Prostate gland (tissue), 2 donors: ENCODE results near the gene PDGFA. TPM values are rescaled to one million over a fixed set of nuclear protein-coding genes. Genes with fewer than 3 reads are reported as not detected.

Experiments used
- DNase-seq: peaks from one replicate; pipeline ENCODE4 v3.0.0-alpha.2; 2019; ENCODE audit warnings: low spot score
- H3K27ac ChIP-seq, 2 donors: fragments of 200-600 bp; sonication (generic); 2 replicates each; pipeline ENCODE4 v1.5.1; 2017 to 2019
- H3K27me3 ChIP-seq: fragments of 200-600 bp; sonication (generic); replicated peaks from 2 replicates; pipeline ENCODE4 v1.5.1; 2019; ENCODE audit not compliant: insufficient read depth
- H3K36me3 ChIP-seq, 2 donors: fragments of 200-600 bp; sonication (generic); 1 replicate in 1 of 2; 2 replicates in 1 of 2; pipeline versions ENCODE4 v1.5.1 to v1.8.1; 2017 to 2019
- H3K4me1 ChIP-seq: fragments of 200-600 bp; sonication (generic); replicated peaks from 2 replicates; pipeline ENCODE4 v1.5.1; 2019
- H3K4me3 ChIP-seq, 2 donors: fragments of 200-600 bp; sonication (generic); 2 replicates each; pipeline ENCODE4 v1.5.1; 2017 to 2019
- H3K9me3 ChIP-seq: fragments of 200-600 bp; sonication (generic); 2 replicates; pipeline ENCODE4 v1.5.1; 2017
- POLR2A ChIP-seq: fragments of 450-650 bp; IDR thresholded peaks from one replicate; pipeline ENCODE4 v1.6.1; 2016; ENCODE audit warnings: antibody characterized with exemption, mild to moderate bottlenecking
- POLR2AphosphoS5 ChIP-seq: sonication (generic); formaldehyde crosslinking; IDR thresholded peaks from one replicate; pipeline ENCODE4 v1.6.1; 2017; ENCODE audit warnings: antibody characterized with exemption
- WGBS: methylation state at CpG from one replicate; pipeline ENCODE4 v1.1.5; 2018; 5-methylcytosine and 5-hydroxymethylcytosine counted together
- intact Hi-C: fragments of 100-400 bp; cut with DNase I; formaldehyde crosslinking; loops from one replicate; pipeline ENCODE4 v1.14.2; 2022
- total RNA-seq, 2 donors: library from RNA; depleted of rRNA; stranded (reverse); fragments of >200 nt; gene quantifications; one replicate each; pipeline ENCODE4 v1.1.0, GENCODE V29; 2016
- TF ChIP-seq, protein P1 (sequence below), 4 experiments: fragments of 200-600 bp in 2 of 4; fragments of 450-650 bp in 2 of 4; sonication (generic) in 2 of 4; IDR thresholded peaks; 1 replicate in 3 of 4; 2 replicates in 1 of 4; pipeline ENCODE4 v1.5.1; 2016 to 2019; ENCODE audit warnings: antibody characterized with exemption in 4 of 4, mild to moderate bottlenecking in 2 of 4, moderate library complexity in 2 of 4

PDGFA gene
- total RNA-seq, 2 donors from 2014 or later, result 40.4 to 75.0 TPM

DNA sequence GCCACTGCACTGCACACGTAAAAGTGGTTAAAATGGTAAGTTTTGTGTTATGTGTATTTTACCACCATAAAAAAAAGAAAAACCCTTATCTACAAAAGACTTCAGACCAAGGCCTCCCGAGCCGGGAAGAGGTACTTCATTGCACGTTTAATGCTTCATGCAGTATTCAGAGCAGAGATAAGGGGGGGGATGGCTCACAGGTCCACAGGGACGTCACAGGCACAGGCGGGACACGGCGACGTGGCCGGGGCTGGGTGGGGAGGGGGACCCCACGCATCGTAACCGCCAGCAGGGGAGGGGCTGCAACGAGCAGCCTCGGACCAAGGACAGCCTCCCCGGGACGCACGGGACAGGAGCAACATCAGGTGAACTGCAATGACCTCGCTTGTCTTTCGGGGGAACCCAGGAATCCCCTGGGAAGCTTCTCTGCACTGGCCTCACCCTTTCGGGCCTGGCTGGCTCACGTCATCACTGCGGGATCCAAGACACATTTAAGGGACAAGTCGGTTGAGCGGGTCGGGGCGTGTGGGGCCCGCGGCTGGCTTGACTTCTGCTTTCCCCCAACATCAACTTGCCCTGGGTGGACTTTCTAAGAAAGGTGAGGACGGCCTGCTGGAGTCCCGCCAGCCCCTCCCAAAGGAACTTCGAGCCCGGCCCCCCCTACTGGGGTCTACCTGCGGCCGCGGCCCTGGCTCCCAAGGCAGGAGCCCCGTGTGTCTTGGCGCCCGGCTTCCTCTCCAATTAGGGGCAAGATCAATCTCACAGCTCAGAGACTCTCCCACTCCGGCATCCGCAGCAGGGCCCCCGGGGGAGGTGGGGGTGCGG is 29.6 kb upstream of the PDGFA start:
- Histone ChIP-seq H3K4me3 (no peak overlapping the region), H3K9me3 (no peaks in the 10 kb centered on the region), H3K36me3 (no peaks in the 10 kb centered on the region), H3K27me3 (no peaks in the 10 kb centered on the region), H3K27ac (no peak overlapping the region), H3K4me1 (no peaks in the 10 kb centered on the region)
- TF ChIP-seq POLR2A (no peak), POLR2AphosphoS5 (no peak)
- TF ChIP-seq, protein P1, sequence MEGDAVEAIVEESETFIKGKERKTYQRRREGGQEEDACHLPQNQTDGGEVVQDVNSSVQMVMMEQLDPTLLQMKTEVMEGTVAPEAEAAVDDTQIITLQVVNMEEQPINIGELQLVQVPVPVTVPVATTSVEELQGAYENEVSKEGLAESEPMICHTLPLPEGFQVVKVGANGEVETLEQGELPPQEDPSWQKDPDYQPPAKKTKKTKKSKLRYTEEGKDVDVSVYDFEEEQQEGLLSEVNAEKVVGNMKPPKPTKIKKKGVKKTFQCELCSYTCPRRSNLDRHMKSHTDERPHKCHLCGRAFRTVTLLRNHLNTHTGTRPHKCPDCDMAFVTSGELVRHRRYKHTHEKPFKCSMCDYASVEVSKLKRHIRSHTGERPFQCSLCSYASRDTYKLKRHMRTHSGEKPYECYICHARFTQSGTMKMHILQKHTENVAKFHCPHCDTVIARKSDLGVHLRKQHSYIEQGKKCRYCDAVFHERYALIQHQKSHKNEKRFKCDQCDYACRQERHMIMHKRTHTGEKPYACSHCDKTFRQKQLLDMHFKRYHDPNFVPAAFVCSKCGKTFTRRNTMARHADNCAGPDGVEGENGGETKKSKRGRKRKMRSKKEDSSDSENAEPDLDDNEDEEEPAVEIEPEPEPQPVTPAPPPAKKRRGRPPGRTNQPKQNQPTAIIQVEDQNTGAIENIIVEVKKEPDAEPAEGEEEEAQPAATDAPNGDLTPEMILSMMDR (IDR thresholded peaks at IDR 0.05), result no peak
- WGBS, result 84% methylated on average over 41 of the region's 43 CpGs
- intact Hi-C loops, result no loop called here
- DNase-seq, result no peak

DNA sequence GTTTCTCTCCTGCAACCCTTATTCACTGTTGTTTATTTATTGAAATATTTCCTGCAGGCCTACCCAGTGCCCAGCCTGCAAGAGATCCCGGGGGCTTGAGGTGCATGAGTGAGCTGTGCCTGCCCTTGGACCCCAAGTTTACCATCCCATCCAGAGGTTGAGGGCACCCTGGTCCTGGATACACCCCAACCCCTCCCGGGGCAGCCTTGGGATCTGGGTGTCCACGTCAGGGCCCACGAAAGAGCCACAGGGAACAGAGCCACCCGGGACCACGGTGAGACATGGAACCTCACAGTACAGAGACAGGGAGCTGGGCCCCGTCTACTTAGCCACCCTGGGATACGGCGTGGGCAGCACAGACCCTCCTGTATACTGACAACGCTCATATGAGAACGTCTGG is 28.8 kb upstream of the PDGFA start:
- H3K27me3 ChIP-seq, result no peaks in the 10 kb centered on the region
- intact Hi-C loops, result no loop called here
- WGBS, result 90% methylated on average over 11 of the region's 11 CpGs
- DNase-seq, result no peak
- H3K9me3 ChIP-seq, result no peaks in the 10 kb centered on the region
- TF ChIP-seq POLR2AphosphoS5 (no peak), POLR2A (no peak)
- TF ChIP-seq, protein P1 (IDR thresholded peaks at IDR 0.05), result no peak
- no peaks in the 10 kb centered on the region for H3K4me1 ChIP-seq
- H3K4me3 ChIP-seq, result no peak overlapping the region
- no peak overlapping the region for H3K27ac ChIP-seq
- H3K36me3 ChIP-seq, result no peaks in the 10 kb centered on the region

DNA sequence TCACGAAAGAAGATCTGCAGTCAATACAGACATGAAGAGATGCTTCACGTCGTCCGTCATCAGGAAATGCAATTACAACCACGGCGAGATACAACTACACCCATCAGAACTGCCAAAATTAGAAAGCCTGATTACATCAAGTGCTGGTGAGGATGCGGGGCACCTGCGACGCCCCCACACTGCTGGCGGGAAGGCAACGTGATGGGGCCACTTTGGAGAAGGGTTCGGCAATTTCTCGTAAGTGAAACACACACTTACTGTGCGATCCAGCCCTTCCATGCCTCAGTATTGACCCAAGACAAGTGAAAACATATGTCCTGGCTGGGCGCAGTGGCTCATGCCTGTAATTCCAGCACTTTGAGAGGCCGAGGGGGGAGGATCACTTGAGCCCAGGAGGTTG is 25.8 kb upstream of the PDGFA start:
- no peak for DNase-seq
- TF ChIP-seq POLR2A (no peak), POLR2AphosphoS5 (no peak)
- TF ChIP-seq, protein P1 (IDR thresholded peaks at IDR 0.05), result no peak
- Histone ChIP-seq H3K27me3 (no peaks in the 10 kb centered on the region), H3K4me3 (no peak overlapping the region), H3K4me1 (no peaks in the 10 kb centered on the region), H3K36me3 (no peaks in the 10 kb centered on the region), H3K27ac (no peak overlapping the region), H3K9me3 (no peaks in the 10 kb centered on the region)
- 86% methylated on average over 16 of the region's 16 CpGs for WGBS
- intact Hi-C loops, result no loop called here

DNA sequence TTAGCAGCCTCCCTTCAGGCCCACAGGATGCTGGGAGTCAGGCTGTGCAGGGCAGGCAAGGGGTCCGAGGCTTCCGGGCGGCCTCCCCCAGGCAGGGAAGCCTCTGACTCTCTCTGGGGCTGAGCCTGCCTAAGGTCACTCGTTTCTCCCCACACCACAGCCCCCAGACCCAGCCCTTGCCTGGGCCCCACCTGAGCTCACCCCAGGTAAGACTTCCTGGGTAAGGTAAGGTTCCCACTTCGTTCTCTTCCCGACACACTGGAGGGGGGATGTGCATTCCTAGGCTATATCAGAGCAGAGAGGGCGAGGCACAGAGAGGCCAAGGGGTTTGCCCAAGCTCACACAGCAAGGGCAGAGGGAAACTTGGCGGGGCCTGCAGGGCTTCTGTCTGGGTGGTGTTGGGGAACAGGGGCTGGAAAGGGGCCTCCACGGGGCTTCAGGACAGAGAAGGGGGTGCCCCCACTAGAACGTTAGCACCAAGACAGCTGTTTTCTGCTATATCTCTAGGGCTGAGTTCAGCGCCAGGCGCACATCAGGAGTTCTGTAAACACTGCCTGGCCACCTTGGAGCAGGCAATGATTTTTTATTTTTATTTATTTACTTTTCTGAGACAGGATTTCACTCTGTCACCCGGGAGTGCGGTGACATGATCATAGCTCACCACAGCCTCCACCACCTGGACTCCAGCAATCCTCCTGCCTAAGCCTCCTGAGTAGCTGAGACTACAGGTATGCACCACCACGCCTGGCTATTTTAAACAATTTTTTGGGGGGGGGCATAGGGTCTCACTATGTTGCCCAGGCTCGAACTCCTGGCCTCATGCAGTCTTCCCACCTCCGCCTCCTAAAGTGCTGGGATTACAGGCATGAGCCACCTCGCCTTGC is 24.9 kb upstream of the PDGFA start:
- H3K9me3 ChIP-seq, result no peaks in the 10 kb centered on the region
- intact Hi-C loops, result no loop called here
- DNase-seq, result no peak
- no peaks in the 10 kb centered on the region for H3K27me3 ChIP-seq
- H3K27ac ChIP-seq, result no peak overlapping the region
- H3K4me1 ChIP-seq, result no peaks in the 10 kb centered on the region
- H3K36me3 ChIP-seq, result no peaks in the 10 kb centered on the region
- 81% methylated on average over 18 of the region's 18 CpGs for WGBS
- no peak overlapping the region for H3K4me3 ChIP-seq
- no peak for TF ChIP-seq POLR2A
- no peak for TF ChIP-seq POLR2AphosphoS5
- TF ChIP-seq, protein P1 (IDR thresholded peaks at IDR 0.05), result no peak
